Fibroblast of pulmonary artery (primary cell): ENCODE results near the gene PCDH9.

ENCODE experiments used
- DNase-seq: peaks from one replicate; pipeline ENCODE4 v3.0.0-alpha.2; 2010; ENCODE audit warnings: low read depth
- H3K4me3 ChIP-seq: replicated peaks from 2 replicates; pipeline ENCODE4 v1.5.1; 2011; ENCODE audit warnings: low read depth, mild to moderate bottlenecking, control low read depth, low read length, moderate library complexity
- TF ChIP-seq, protein P1 (sequence below): IDR thresholded peaks from 2 replicates; pipeline ENCODE4 v1.5.1; 2011; ENCODE audit warnings: mild to moderate bottlenecking, control low read depth, low read length, inconsistent platforms; ENCODE audit errors: missing control alignments

PCDH9 gene

DNA sequence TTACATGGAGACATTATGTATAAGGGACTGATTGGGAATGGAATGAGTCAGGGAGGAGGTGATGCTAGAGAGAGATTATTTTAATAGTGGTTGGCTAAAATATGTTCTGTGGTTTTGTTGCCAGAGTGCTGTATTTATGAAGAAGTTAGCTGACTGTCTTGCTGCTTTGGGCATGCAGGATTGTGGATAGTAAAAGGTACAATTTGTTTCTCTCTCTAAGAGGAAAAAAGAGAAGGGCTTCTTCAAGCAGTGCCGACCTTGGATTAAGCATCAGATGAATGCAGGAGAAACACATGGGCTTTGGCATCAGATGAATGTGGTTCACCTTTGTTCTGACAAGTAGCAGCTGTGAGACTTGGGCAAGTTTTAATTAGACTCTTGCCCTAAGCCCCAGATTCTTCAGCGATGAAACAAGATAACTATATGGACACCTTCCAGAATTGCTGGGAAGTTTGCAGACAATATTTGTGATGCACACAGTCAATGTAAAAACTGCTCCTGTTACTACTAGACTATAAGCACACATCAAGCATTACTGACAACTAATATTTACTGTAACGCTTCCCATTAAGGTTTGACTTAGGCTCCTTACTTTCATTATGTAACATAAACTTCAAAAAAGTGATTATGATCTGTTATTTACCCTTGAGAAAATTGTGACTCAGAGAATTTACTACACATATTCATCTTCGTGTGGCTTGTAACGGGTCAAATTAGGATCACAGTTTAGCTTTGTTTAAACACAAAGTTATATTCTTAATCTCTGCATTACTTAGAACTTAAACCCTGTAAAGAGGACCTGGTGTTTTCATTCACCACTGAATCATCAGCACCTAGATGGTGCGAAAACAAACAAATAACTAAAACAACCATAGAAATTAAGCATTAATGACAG, 824.0 kb downstream of the PCDH9 start:
- no peak overlapping the region for H3K4me3 ChIP-seq
- DNase-seq, result peak; percentile 53
- TF ChIP-seq, protein P1, sequence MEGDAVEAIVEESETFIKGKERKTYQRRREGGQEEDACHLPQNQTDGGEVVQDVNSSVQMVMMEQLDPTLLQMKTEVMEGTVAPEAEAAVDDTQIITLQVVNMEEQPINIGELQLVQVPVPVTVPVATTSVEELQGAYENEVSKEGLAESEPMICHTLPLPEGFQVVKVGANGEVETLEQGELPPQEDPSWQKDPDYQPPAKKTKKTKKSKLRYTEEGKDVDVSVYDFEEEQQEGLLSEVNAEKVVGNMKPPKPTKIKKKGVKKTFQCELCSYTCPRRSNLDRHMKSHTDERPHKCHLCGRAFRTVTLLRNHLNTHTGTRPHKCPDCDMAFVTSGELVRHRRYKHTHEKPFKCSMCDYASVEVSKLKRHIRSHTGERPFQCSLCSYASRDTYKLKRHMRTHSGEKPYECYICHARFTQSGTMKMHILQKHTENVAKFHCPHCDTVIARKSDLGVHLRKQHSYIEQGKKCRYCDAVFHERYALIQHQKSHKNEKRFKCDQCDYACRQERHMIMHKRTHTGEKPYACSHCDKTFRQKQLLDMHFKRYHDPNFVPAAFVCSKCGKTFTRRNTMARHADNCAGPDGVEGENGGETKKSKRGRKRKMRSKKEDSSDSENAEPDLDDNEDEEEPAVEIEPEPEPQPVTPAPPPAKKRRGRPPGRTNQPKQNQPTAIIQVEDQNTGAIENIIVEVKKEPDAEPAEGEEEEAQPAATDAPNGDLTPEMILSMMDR, result no peak

DNA sequence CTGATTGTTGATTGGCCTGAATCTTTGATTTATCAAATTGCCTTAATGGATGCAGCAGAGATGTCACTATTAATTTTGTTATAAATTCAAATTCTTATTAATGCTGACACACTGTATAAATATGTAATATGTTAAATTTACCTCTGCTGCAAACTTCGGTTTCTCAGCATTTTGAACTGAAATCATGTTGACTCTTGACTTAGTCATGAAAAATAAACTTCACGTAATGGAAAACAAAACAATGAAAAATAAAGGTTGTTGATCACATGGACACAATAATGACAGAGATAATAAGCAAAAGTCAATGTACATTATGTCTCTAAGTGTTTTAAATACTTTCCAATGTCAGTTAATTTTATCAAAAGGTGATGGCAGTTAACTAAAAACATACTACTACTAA, 827.6 kb downstream of the PCDH9 start:
- no peak overlapping the region for H3K4me3 ChIP-seq
- TF ChIP-seq, protein P1, result no peak

DNA sequence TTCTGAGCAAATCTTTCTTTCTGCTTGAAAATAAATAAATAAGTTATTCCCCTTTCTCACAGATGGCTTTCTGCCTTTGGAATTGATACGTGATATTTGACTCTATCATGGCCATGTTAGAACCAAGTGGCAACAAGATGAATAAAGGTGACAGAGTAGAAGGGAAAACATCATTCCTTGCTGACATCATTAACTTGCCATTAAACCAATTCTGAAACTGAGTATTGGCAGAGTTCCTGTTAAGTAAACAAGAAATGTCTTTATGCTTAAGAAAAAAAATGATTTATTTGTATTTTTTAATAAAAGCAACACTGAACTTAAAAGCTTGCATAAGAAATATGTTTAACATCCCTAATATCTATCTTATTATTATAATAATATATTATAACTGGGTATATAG, 828.1 kb downstream of the PCDH9 start:
- TF ChIP-seq, protein P1, result no peak
- peak; percentile 8 for DNase-seq
- no peak overlapping the region for H3K4me3 ChIP-seq

More for the DNA sequence above, 827.6 kb downstream of the PCDH9 start:
- DNase-seq, result no peak

DNA sequence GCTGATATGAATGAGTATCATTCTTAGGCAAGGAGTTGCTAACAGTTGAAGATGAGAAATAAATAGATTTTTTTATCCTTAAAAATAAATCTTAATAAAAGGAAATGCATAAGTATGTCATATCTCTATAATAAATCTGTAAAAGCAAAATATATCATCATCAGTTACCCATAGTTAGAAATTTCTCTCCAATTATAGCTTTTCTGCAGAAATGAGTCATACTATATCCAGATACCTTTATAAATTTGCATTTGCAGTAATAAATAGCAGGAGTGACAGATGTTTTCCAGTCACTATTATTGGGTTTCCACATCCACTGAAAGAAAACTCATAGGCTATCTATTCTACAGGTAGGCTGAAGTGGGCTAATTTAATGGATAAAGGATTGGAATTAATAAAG, 829.8 kb downstream of the PCDH9 start:
- DNase-seq, result no peak
- TF ChIP-seq, protein P1, result no peak
- H3K4me3 ChIP-seq, result no peak overlapping the region

DNA sequence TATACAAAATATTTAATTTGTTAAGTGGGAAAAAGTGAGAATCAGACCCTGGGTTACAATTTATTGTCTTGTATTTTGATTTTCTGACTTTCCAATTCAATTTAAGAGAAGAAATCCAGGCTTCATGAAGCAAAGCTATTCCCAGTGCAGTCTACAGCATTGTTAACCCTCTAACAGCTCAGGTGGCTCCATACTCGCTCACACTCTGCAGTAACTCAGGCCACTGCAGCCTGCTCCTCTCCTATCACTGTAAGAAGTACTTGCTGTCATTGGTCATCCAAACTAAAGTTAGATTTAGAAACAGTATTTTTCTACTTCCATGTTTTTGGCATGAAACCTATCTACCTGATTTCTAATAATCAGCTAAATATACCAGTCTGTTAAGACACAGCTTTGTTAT, 830.3 kb downstream of the PCDH9 start:
- no peak overlapping the region for H3K4me3 ChIP-seq
- DNase-seq, result no peak

DNA sequence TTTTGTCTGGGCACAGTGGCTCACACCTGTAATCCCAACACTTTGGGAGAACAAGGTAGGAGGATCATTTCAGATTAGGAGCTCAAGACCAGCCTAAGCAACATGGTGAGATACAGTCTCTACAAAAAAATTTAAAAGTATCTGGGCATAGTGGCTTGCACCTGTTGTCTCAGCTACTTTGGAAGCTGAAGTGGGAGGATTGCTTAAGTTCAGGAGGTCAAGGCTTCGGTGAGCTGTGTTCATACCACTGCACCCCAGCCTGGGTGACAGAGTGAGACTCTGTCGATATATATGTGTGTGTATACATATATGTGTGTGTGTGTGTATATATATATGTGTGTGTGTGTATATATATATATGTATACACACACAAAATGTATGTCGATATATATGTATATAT, 833.0 kb downstream of the PCDH9 start:
- TF ChIP-seq, protein P1, result no peak
- no peak for DNase-seq
- no peak overlapping the region for H3K4me3 ChIP-seq

More for the DNA sequence above, 830.3 kb downstream of the PCDH9 start:
- TF ChIP-seq, protein P1, result no peak

DNA sequence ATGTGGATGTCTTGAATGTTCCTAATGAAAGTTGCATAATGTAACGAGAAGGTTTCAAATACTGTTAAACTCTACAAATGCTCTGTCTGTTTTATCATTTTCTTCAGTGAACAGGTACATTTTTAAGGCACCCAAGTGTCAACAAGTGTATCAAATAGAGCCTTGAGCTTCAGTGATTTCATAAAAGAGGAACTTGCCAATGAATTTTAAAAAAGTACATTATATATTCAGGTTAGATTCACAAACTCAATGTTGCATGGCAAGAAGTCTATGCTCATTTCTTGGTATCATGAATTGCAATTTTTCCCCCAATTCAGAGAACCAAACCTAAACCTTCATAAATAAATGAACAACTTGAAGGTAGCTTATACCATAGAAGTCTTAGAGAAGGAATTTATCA, 838.8 kb downstream of the PCDH9 start:
- no peak for DNase-seq
- TF ChIP-seq, protein P1, result no peak
- H3K4me3 ChIP-seq, result no peak overlapping the region
